IMR-90 (cell line): ENCODE results near the gene WDCP. TPM values are rescaled to one million over a fixed set of nuclear protein-coding genes. Genes with fewer than 3 reads are reported as not detected.

ENCODE experiments used
- ATAC-seq: fragments of 200-7000 bp; cut with Tn5 transposase; 2 replicates; pipeline ENCODE4 v1.9.1; 2020; ENCODE audit warnings: low read depth, mild to moderate bottlenecking, moderate library complexity
- BruUV-seq: library from RNA; stranded (reverse); fragments of 400-500 nt; replicated peaks from 2 replicates; lab custom pipeline; 2021; lab: Mats Ljungman, UMichigan
- CTCF ChIA-PET: fragments of 300-600 bp; formaldehyde crosslinking; extraction: SDS; loops from one replicate; lab custom pipeline; 2021; ENCODE audit warnings: antibody characterized with exemption; lab: Yijun Ruan, JAX
- POLR2A ChIA-PET: fragments of 300-600 bp; sonication (Branson Sonifier 250); formaldehyde crosslinking; loops from one replicate; lab custom pipeline; 2022; ENCODE audit warnings: antibody characterized with exemption; ENCODE audit not compliant: unreplicated experiment; lab: Charles Lee
- DNase-seq: peaks from one replicate; pipeline ENCODE4 v3.0.0; 2013
- H2AFZ ChIP-seq: replicated peaks from 2 replicates; pipeline ENCODE3; 2013; ENCODE audit warnings: low read length, mild to moderate bottlenecking; ENCODE audit not compliant: poor library complexity
- H2AK5ac ChIP-seq: 2 replicates; pipeline ENCODE4 v1.6.1; 2013; ENCODE audit warnings: low read depth, low read length, inconsistent platforms
- H2AK9ac ChIP-seq: replicated peaks from 2 replicates; pipeline ENCODE3; 2013; ENCODE audit warnings: mild to moderate bottlenecking, low read depth, low read length, moderate library complexity; ENCODE audit not compliant: poor library complexity
- H2BK120ac ChIP-seq: 2 replicates; pipeline ENCODE4 v1.6.1; 2013; ENCODE audit warnings: low read depth, low read length, inconsistent platforms
- H2BK15ac ChIP-seq: 3 replicates; pipeline ENCODE4 v1.6.1; 2013; ENCODE audit warnings: low read depth, low read length, inconsistent platforms
- H2BK20ac ChIP-seq: 2 replicates; pipeline ENCODE4 v1.6.1; 2013; ENCODE audit warnings: low read depth, mild to moderate bottlenecking, inconsistent platforms, low read length, moderate library complexity
- H2BK5ac ChIP-seq: 2 replicates; pipeline ENCODE4 v1.6.1; 2013; ENCODE audit warnings: mild to moderate bottlenecking, low read depth, low read length, inconsistent platforms; ENCODE audit not compliant: poor library complexity, severe bottlenecking
- H3K14ac ChIP-seq: replicated peaks from 2 replicates; pipeline ENCODE4 v1.6.1; 2013; ENCODE audit warnings: low read depth, low read length, inconsistent platforms
- H3K18ac ChIP-seq: 2 replicates; pipeline ENCODE4 v1.6.1; 2013; ENCODE audit warnings: low read depth, low read length, control low read depth
- H3K23ac ChIP-seq: 2 replicates; pipeline ENCODE4 v1.6.1; 2013; ENCODE audit warnings: low read depth, low read length, inconsistent platforms
- H3K27ac ChIP-seq: 2 replicates; pipeline ENCODE4 v1.5.1; 2013; ENCODE audit warnings: mild to moderate bottlenecking, control low read depth, low read length; ENCODE audit not compliant: insufficient read depth
- H3K27me3 ChIP-seq: 2 replicates; pipeline ENCODE4 v1.6.1; 2013; ENCODE audit warnings: low read length; ENCODE audit not compliant: control insufficient read depth, insufficient read depth
- H3K36me3 ChIP-seq: 2 replicates; pipeline ENCODE4 v1.6.1; 2013; ENCODE audit warnings: low read length, mixed read lengths; ENCODE audit not compliant: control insufficient read depth, insufficient read depth
- H3K4ac ChIP-seq: 2 replicates; pipeline ENCODE4 v1.6.1; 2013; ENCODE audit warnings: low read depth, low read length, inconsistent platforms
- H3K4me1 ChIP-seq: 2 replicates; pipeline ENCODE4 v1.6.1; 2013; ENCODE audit warnings: low read length, mixed read lengths; ENCODE audit not compliant: control insufficient read depth, insufficient read depth
- H3K4me2 ChIP-seq: 2 replicates; pipeline ENCODE4 v1.6.1; 2013; ENCODE audit warnings: low read depth, mild to moderate bottlenecking, control low read depth, low read length, moderate library complexity
- H3K4me3 ChIP-seq: 2 replicates; pipeline ENCODE4 v1.5.1; 2013; ENCODE audit warnings: low read depth, mild to moderate bottlenecking, control low read depth, low read length, moderate library complexity; ENCODE audit not compliant: insufficient read depth
- H3K56ac ChIP-seq: 2 replicates; pipeline ENCODE4 v1.6.1; 2013; ENCODE audit warnings: low read length, inconsistent platforms; ENCODE audit not compliant: insufficient read depth; ENCODE audit errors: extremely low read depth
- H3K79me1 ChIP-seq, 2 experiments: 2 replicates each; pipeline ENCODE4 v1.6.1; 2013; ENCODE audit warnings: low read length in 2 of 2, inconsistent platforms in 1 of 2, low read depth in 1 of 2
- H3K9ac ChIP-seq: 2 replicates; pipeline ENCODE4 v1.6.1; 2013; ENCODE audit warnings: low read depth, low read length, control low read depth
- H3K9me1 ChIP-seq: 2 replicates; pipeline ENCODE4 v1.6.1; 2013; ENCODE audit warnings: low read length, inconsistent platforms; ENCODE audit not compliant: insufficient read depth
- H3K9me3 ChIP-seq: 2 replicates; pipeline ENCODE4 v1.6.1; 2013; ENCODE audit warnings: low read length; ENCODE audit not compliant: control insufficient read depth, insufficient read depth
- H4K20me1 ChIP-seq: 2 replicates; pipeline ENCODE4 v1.6.1; 2013; ENCODE audit warnings: low read length, inconsistent platforms; ENCODE audit not compliant: insufficient read depth
- H4K5ac ChIP-seq: 2 replicates; pipeline ENCODE4 v1.6.1; 2013; ENCODE audit warnings: mild to moderate bottlenecking, low read depth, low read length, control low read depth
- H4K8ac ChIP-seq, 2 experiments: 2 replicates each; pipeline ENCODE4 v1.6.1; 2013; ENCODE audit warnings: low read depth in 2 of 2, low read length in 2 of 2, control low read depth in 1 of 2, inconsistent platforms in 1 of 2
- H4K91ac ChIP-seq: 2 replicates; pipeline ENCODE4 v1.6.1; 2013; ENCODE audit warnings: low read depth, low read length, inconsistent platforms; ENCODE audit not compliant: insufficient read depth
- BHLHE40 ChIP-seq: fragments of 150-350 bp; IDR thresholded peaks from 2 replicates; pipeline ENCODE4 v1.6.1; 2016; ENCODE audit warnings: mild to moderate bottlenecking, low read depth, low read length
- CHD1 ChIP-seq: IDR thresholded peaks from 2 replicates; pipeline ENCODE4 v1.6.1; 2012; ENCODE audit warnings: low read depth, low read length, improper control_type of control experiment
- MAFK ChIP-seq: IDR thresholded peaks from 2 replicates; pipeline ENCODE4 v1.6.1; 2012; ENCODE audit warnings: low read depth, low read length, improper control_type of control experiment
- MXI1 ChIP-seq: IDR thresholded peaks from 2 replicates; pipeline ENCODE4 v1.6.1; 2012; ENCODE audit warnings: low read depth, mild to moderate bottlenecking, low read length, moderate library complexity, borderline replicate concordance
- NFE2L2 ChIP-seq: fragments of 150-350 bp; IDR thresholded peaks from 2 replicates; pipeline ENCODE4 v1.6.1; 2016; ENCODE audit warnings: low read depth, mild to moderate bottlenecking, low read length
- RAD21 ChIP-seq: IDR thresholded peaks from 2 replicates; pipeline ENCODE4 v1.6.1; 2012; ENCODE audit warnings: low read length, improper control_type of control experiment
- RFX5 ChIP-seq: IDR thresholded peaks from 2 replicates; pipeline ENCODE4 v1.8.0; 2012; ENCODE audit warnings: low read depth, mild to moderate bottlenecking, low read length, moderate library complexity
- SMC3 ChIP-seq: fragments of 150-350 bp; IDR thresholded peaks from 2 replicates; pipeline ENCODE4 v1.6.1; 2016; ENCODE audit warnings: low read depth, mild to moderate bottlenecking, antibody characterized with exemption, low read length, moderate library complexity
- WGBS, 2 experiments: methylation state at CpG; one replicate each; pipeline versions ENCODE4 v1.1.5 to v1.1.7; 2013; ENCODE audit warnings: missing lambda C conversion rate in 2 of 2; ENCODE audit not compliant: insufficient read length in 1 of 2; ENCODE audit errors: extremely low coverage in 2 of 2; 5-methylcytosine and 5-hydroxymethylcytosine counted together
- dilution Hi-C: fragments of 300-500 bp; cut with HindIII; formaldehyde crosslinking; loops from one replicate; pipeline ENCODE4 v1.14.3; 2018; ENCODE audit warnings: low sequenced_read_pairs; ENCODE audit not compliant: unreplicated experiment
- in situ Hi-C: fragments of 300-500 bp; cut with MboI; formaldehyde crosslinking; loops from 3 replicates; pipeline ENCODE4 v1.14.3; 2019; ENCODE audit warnings: low sequenced_read_pairs, inconsistent platforms, mixed read lengths
- intact Hi-C: fragments of 100-400 bp; cut with micrococcal nuclease; formaldehyde crosslinking; loops from 2 replicates; pipeline ENCODE4 v1.10.0; 2022
- polyA plus RNA-seq, 3 experiments: library from polyadenylated mRNA; depleted of rRNA; stranded (reverse); fragments of >200 nt; gene quantifications; 2 replicates each; pipeline ENCODE4 v1.2.3, GENCODE V29; 2012; ENCODE audit warnings: low replicate concordance in 1 of 3
- total RNA-seq: library from RNA; depleted of rRNA; stranded (reverse); fragments of >200 nt; gene quantifications from 2 replicates; pipeline ENCODE4 v1.2.3, GENCODE V29; 2012
- TF ChIP-seq, protein P1 (sequence below): conservative IDR thresholded peaks from 2 replicates; pipeline ENCODE4 v1.5.1; 2012; ENCODE audit warnings: mild to moderate bottlenecking, low read depth, low read length, improper control_type of control experiment

The WDCP gene
- total and polyA plus RNA-seq, 2 of the 4 experiments (the other 2 are of a cell fraction): 6.8 to 18.6 TPM

DNA sequence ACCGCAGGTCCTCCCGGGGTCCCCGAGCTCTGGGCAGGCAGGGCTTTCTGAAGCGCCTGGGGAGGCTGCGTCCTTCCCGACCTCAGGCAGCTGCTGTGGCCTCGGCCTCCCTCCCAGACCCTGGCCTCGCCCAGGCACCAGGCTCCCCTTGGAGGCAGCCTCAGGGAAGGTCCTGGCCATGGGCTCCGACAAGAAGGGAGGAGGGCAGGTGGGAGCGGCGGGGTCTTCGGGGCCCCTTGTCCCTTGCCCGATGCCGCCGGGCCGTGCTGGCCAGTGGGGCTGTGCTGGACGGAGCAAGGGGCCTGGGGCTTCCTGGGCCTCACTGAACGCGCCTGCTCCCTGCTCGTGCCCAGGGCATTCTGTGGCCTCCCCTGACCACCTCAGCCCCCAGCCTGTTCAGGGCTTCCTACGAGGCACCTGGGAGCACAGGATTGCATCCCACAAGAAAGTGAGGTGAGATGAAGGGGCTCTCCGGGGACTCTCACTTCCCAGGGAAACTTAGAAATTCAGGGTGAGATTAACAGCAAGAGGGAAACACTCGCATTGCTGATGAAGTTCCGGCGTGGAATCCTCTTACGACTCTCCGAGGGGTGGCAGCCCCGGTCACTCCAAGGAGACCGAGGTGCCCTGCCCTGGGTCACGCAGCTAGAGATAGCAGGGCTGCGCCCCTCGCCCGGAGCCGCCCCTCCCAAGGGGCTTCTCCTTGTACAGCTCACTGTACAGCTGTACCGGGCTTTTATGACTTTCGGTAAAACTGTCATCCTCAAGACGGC, 36.5 kb downstream of the WDCP start (continued):
- TF ChIP-seq NFE2L2 (no peak), RAD21 (no peak), CHD1 (no peak)

DNA sequence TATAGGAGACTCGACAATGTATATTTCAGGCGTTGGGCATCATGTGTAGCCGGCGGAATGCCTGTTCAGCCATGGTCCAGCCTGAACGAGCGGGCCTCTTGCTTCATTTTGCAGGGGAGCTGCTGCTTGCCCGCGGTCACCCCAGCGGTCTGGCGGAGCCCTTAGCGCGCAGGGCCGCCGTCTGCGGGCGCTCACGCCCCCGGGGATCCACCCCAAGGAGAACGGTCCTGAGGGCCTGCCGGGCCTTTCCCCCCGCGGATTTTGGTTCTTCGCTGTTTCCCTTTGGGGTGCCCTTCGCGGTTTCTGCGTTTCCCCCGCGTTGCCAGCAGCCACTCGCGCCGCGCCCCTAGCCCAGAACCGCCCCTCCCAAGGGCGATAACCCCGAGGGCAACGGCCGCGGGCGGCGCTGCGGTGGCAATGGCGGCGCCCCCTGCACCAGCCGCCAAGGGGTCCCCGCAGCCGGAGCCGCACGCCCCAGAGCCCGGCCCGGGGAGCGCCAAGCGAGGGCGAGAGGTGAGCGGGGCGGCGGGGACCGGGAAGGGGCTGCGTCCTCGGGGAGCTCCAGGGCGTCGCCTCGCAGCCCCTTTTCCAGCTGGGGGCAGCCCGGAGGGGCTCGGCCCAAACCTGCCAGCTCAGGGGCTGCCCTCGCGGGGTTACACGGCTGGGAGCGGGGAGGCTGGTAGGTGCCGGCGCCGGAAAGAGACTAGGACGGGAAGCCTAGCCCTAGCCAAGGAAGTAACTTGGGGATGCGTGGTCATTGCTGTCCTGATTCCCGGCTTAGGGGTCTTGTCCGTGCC, 37.3 kb downstream of the WDCP start, which contains the start of gene MFSD2B:
Gene MFSD2B (plus strand): TSS at position 406 of the 797 bp plus-strand sequence. CDS start 12 bp downstream, at position 418.
- Histone ChIP-seq H3K36me3 (no peaks in the 10 kb centered on the region), H4K8ac (peak within 1 kb of the TSS in 1 of 2 experiments; percentile 26; a peak in 1 of 4 replicates), H4K20me1 (no peaks in the 10 kb centered on the region), H2AFZ (peak within 1 kb of the TSS; percentile 87), H3K4me3 (peak within 1 kb of the TSS; percentile 22), H4K5ac (no peak within 1 kb of the TSS; the same call in 1 of the 2 replicates), H3K18ac (no peak within 1 kb of the TSS), H3K14ac (no peak within 1 kb of the TSS), H2BK20ac (no peak within 1 kb of the TSS), H3K9me3 (no peaks in the 10 kb centered on the region), H3K79me1 (no peaks in the 10 kb centered on the region; a peak in 1 of 4 replicates), H3K56ac (no peak within 1 kb of the TSS), H2BK120ac (no peak within 1 kb of the TSS), H3K4me1 (peaks cover 1% of the 10 kb centered on the region), H3K27me3 (peaks cover 8% of the 10 kb centered on the region), H2BK15ac (no peak within 1 kb of the TSS), H3K9ac (no peak within 1 kb of the TSS), H3K4me2 (peak within 1 kb of the TSS; percentile 60; the same call in 1 of the 2 replicates), H2BK5ac (no peak within 1 kb of the TSS), H4K91ac (0 out of 2 replicates have a peak within 1 kb of the TSS, but pooled peaks have one; percentile 44), H3K9me1 (peaks cover 11% of the 10 kb centered on the region), H3K4ac (peak within 1 kb of the TSS; percentile 39; the same call in 1 of the 2 replicates), H3K27ac (no peak within 1 kb of the TSS; the same call in 1 of the 2 replicates), H2AK9ac (peak within 1 kb of the TSS; percentile 44), H3K23ac (no peak within 1 kb of the TSS), H2AK5ac (no peak within 1 kb of the TSS; the same call in 1 of the 2 replicates)
- peak; percentile 62 for ATAC-seq
- whole genome bisulfite sequencing, 2 experiments: 11% methylated on average over 61 of the region's 75 CpGs; no CpG with 5 or more reads in 1 of the 2 experiments
- TF ChIP-seq MXI1 (no peak), MAFK (no peak), RFX5 (no peak), SMC3 (no peak), BHLHE40 (no peak)
- TF ChIP-seq, protein P1, sequence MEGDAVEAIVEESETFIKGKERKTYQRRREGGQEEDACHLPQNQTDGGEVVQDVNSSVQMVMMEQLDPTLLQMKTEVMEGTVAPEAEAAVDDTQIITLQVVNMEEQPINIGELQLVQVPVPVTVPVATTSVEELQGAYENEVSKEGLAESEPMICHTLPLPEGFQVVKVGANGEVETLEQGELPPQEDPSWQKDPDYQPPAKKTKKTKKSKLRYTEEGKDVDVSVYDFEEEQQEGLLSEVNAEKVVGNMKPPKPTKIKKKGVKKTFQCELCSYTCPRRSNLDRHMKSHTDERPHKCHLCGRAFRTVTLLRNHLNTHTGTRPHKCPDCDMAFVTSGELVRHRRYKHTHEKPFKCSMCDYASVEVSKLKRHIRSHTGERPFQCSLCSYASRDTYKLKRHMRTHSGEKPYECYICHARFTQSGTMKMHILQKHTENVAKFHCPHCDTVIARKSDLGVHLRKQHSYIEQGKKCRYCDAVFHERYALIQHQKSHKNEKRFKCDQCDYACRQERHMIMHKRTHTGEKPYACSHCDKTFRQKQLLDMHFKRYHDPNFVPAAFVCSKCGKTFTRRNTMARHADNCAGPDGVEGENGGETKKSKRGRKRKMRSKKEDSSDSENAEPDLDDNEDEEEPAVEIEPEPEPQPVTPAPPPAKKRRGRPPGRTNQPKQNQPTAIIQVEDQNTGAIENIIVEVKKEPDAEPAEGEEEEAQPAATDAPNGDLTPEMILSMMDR: no peak
- intact Hi-C loops: no loop called here
- BruUV-seq: no TSS peak
- in situ Hi-C loops: no loop called here
- no peak for DNase-seq
- ChIA-PET CTCF (no interaction called here), POLR2A (no interaction called here)
- dilution Hi-C loops: no loop called here
